IPS-18c (cell line): Measurements from ENCODE around the gene VOPP1.
"Not testable (repeated sequence)": the region's sequence is repeated elsewhere in the genome, so short reads cannot be mapped to it uniquely, and the experiment has no call there.

Experiments
- H3K4me3 ChIP-seq: 2 replicates; pipeline ENCODE4 v1.7.0; 2013; ENCODE audit warnings: low read depth, mild to moderate bottlenecking, low read length, moderate library complexity; ENCODE audit not compliant: insufficient read depth
- H3K9me3 ChIP-seq: one replicate; pipeline ENCODE4 v1.6.1; 2013; ENCODE audit warnings: mild to moderate bottlenecking, low read length, moderate library complexity; ENCODE audit not compliant: control insufficient read depth, insufficient read depth

Gene VOPP1, protein sequence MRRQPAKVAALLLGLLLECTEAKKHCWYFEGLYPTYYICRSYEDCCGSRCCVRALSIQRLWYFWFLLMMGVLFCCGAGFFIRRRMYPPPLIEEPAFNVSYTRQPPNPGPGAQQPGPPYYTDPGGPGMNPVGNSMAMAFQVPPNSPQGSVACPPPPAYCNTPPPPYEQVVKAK

GRCh38 chr7:55572378-55573233 lies at the start of gene VOPP1:
VOPP1 (minus strand) TSS chr7:55572502; CDS start chr7:55572324, 178 bp downstream.
- Histone ChIP-seq H3K9me3 (no peaks in the 10 kb centered on the region), H3K4me3 (peak within 1 kb of the TSS; percentile 81)

- peaks cover 4% of the 10 kb centered on the region for H3K9me3 ChIP-seq
Observed at GRCh38 chr7:55618913-55619312, 46.6 kb upstream of the VOPP1 start.

GRCh38 chr7:55614365-55615064 lies 42.2 kb upstream of the VOPP1 start:
- H3K4me3 ChIP-seq, H3K9me3 ChIP-seq: not testable (repeated sequence)

More at GRCh38 chr7:55618913-55619312, 46.6 kb upstream of the VOPP1 start:
- H3K4me3 ChIP-seq = no peak overlapping the region

- H3K9me3 ChIP-seq, H3K4me3 ChIP-seq: not testable (repeated sequence)
Observed at GRCh38 chr7:55609726-55610125, 37.4 kb upstream of the VOPP1 start.

DNA sequence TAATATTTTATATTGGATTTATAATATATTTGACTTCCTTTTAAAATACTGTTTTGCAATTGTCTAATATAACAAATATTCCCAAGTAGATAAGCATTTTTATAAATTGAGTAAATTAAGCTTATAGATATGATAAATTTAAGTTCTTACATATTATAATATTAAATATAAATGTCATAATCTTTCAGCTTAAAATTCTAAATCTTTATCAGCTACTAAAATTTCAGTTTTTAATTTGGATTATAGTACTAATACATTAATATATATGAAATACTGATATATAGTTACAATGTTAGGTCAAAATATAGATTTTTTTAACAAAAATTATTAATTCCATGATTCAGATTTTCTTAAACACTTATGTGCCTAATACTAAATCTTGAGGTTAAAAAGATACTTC lies 33.4 kb upstream of the VOPP1 start:
- not testable (repeated sequence) for H3K4me3 ChIP-seq, H3K9me3 ChIP-seq

DNA sequence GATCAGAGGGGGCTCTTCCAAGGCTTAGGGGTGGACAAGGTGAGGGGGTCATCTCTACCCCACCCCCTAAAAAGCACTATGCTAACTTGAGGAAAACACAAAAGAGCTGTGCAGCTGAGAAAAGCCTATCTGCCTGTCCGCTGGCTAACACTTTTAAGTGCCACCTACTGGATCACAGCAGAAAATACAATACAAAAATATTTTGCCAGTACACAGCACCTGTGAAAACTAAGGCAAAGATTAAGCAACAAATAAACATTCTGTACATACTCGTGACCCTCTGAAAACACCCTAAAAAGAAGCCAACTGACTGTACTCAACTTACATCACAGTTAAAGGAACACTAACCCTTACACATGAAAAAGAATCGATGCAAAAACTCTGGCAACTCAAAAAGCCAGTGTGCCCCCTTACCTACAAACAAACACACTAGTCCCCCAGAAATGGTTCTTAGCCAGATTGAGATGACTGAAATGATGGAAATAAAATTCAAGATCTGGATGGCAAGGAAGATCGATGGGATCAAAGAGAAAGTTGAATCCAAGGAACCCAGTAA lies 25.7 kb upstream of the VOPP1 start:
- not testable (repeated sequence) for H3K9me3 ChIP-seq, H3K4me3 ChIP-seq

- not testable (repeated sequence) for H3K9me3 ChIP-seq, H3K4me3 ChIP-seq
Observed at GRCh38 chr7:55597214-55597739, 25.0 kb upstream of the VOPP1 start.

- no peaks in the 10 kb centered on the region for H3K9me3 ChIP-seq
- no peak overlapping the region for H3K4me3 ChIP-seq
Observed at GRCh38 chr7:55595511-55595910, 23.2 kb upstream of the VOPP1 start.

DNA sequence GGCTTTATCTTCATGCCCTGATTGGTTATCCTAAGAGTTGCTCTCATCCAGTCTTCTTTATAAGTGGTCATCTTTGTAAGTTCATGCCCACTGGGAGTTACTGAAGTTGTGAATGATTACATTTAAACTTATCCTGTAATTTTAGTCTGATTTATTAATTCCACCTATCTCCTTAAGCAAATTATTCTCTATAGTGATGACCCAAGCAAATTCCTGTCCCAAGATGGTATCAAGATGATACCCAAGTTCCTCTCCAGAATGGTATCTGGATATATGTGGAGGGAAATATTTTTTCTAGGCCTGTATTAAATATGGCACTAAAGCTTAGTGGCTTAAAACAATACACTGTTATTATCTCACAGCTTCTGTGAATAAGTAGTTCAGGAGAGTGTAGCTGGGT lies 22.6 kb upstream of the VOPP1 start:
- H3K4me3 ChIP-seq = no peak overlapping the region
- H3K9me3 ChIP-seq = no peaks in the 10 kb centered on the region

DNA sequence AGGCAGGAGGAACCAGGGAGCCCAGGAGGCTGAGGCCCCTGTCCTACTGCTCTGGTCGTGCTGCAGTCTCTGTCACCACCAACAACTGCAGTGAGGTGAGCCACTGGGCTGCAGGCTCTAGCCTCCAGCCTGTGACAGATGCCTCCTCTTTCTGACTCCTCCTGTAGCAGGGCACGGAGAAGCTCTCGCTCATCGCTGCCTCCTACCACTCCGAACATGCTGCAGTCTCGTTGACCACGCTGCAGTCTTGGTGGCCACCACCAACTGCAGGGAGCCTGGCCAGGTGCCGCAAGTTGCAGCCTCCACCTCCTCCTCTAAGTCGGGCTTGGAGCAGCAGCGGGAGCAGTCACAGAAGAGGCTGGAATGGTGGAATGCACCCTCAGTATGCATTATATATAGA lies 22.1 kb upstream of the VOPP1 start:
- no peak overlapping the region for H3K4me3 ChIP-seq
- no peaks in the 10 kb centered on the region for H3K9me3 ChIP-seq

DNA sequence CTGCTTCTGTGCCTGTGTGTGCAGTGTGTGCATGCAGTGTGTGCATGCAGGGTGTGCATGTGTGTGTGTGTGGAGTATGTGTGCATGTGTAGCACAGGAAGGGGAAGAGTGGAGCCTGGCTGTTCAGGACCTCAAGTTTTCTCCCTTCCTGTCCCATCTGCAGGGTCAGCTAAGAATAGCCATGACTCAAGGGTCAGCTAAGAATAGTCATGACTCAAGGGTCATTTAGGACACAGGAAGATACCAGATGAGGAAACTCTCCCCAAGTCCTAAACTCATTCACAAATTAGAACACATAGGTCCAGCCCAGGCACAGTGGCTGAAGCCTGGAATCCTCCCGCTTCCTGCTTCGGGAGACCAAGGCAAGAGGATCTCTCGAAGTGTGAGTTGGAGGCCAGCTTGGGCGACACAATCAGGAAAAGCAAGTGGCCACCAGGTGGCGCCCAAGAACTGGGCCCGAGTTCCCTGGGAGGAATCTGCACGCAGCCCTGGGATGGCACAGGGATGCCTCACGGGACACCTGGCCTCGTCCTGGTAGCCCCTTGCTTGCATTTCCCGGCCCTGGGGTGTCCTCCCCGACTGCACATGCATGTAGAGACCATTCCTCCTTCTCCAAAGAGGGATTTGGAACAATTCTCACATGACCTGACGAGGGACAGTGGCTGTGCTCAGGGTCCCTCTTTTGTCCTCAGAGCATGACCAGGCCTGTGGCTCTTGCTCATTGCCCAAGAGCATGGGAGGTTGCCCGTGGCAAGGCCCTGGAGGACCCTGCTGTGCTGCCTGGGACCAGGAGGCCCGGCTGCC lies 21.4 kb upstream of the VOPP1 start:
- Histone ChIP-seq H3K9me3 (no peaks in the 10 kb centered on the region), H3K4me3 (no peak overlapping the region)

DNA sequence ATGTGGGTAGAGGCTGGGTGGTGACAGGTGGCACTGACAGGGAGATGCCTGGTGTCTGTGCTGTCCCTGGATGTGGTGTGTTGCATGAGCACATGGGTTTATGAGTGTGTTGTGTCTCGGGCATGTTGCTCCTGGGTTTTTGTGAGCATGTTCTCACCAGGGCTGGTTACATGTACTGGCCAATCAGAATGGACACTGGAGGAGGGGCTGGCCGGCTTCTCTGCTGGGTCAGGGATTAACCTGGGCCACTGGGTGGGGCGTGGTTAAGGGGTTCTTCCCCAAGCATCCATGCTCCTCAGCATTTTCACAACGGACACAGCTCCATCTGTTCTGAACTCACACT lies 20.8 kb upstream of the VOPP1 start:
- Histone ChIP-seq H3K9me3 (no peaks in the 10 kb centered on the region), H3K4me3 (no peak overlapping the region)

- Histone ChIP-seq H3K4me3 (no peak overlapping the region), H3K9me3 (no peaks in the 10 kb centered on the region)
Observed at GRCh38 chr7:55592492-55592891, 20.2 kb upstream of the VOPP1 start.

GRCh38 chr7:55591282-55591931 lies 19.1 kb upstream of the VOPP1 start:
- H3K9me3 ChIP-seq = no peaks in the 10 kb centered on the region
- H3K4me3 ChIP-seq = no peak overlapping the region

DNA sequence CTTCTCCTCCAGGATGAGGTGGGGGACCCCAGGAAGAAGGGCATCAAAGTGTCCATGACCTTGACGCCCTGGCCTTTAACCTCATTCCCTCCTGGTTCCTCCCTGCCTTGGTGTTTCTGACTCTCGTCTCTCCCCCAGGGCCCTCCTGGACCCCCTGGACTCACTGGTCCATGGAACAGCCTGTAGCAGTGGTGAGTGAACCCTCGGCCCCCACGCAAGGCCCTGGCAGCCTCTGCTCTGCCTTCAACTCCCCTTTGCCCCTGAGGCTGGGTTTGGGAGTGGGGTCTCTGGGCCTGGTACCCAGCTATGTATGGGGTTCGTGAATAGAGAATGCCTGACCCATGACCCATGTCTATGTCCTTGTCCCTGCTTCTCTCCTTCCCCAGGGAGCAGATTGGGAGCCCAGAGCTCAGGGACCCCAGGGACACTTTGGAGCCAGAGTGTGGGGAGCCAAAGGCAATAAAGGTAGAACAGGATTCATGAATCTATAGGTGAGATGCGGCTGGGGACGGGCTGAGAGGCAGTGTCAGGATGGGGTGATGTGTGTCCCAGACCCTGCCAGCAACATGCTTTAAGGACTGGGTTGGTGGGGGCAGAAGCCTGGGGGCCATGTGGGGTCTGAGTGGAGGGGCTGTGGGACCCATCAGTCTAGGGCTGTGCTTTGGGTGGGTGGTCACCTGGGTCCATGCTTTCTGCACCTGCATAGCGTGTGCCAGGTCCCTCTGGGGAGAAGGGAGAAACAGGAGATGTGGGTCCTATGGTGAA lies 18.4 kb upstream of the VOPP1 start:
- Histone ChIP-seq H3K9me3 (no peaks in the 10 kb centered on the region), H3K4me3 (no peak overlapping the region)

DNA sequence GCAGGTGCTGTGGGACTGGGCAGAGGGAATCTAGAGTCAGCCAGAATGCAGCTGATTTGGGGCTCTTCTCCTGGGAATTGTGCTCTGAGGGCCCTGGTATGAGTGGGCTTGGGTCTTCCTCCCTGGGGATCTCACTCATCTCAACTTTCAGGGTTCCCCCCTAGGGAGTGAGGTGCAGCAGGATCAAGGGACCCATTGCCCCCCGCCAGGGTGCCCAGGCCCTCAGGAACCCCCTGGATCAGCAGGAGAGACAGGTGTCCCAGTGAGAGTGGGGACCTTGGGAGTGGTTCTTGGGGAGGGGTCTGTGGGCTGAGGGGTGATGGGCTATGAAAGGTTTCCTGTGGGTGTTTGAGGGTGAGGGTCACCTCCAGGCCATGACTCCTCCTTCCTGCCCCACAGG lies 17.6 kb upstream of the VOPP1 start:
- H3K9me3 ChIP-seq = no peaks in the 10 kb centered on the region
- H3K4me3 ChIP-seq = no peak overlapping the region
